LNCaP clone FGC (cell line): ENCODE data around the gene ATL1.
"Not testable (repeated sequence)": the region's sequence is repeated elsewhere in the genome, so short reads cannot be mapped to it uniquely, and the experiment has no call there.

ENCODE experiments used
- DNase-seq: peaks from one replicate; pipeline ENCODE4 v3.0.0-alpha.2; 2011; ENCODE audit warnings: low read depth
- H3K4me3 ChIP-seq: 2 replicates; pipeline ENCODE4 v1.5.1; 2011; ENCODE audit warnings: mild to moderate bottlenecking, low read depth, low read length, control low read depth
- TF ChIP-seq, protein P1 (sequence below): IDR thresholded peaks from 2 replicates; pipeline ENCODE4 v1.5.1; 2012; ENCODE audit warnings: mild to moderate bottlenecking; ENCODE audit not compliant: control insufficient read depth, insufficient read depth; ENCODE audit errors: extremely low read depth

Gene ATL1

DNA sequence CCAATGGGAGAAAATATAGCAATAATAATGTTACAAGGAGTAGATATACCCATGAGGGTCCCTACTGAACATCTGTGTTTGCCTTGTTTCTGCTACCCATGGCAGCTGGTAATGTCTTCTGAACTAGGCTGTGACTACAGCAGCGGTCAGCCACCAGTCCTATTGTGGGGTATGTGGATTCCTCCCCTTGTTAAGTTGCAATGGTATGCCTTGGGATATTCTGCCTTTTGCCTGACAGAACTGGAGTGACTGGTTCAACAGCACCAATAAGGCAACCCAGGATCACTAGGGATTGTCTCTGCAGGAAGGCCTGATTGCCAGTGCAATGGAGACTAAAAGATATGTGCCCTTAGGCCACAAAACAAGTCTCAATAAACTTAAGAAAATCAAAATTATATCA is 9.7 kb upstream of the ATL1 start:
- no peak overlapping the region for H3K4me3 ChIP-seq
- no peak for DNase-seq
- TF ChIP-seq, protein P1, sequence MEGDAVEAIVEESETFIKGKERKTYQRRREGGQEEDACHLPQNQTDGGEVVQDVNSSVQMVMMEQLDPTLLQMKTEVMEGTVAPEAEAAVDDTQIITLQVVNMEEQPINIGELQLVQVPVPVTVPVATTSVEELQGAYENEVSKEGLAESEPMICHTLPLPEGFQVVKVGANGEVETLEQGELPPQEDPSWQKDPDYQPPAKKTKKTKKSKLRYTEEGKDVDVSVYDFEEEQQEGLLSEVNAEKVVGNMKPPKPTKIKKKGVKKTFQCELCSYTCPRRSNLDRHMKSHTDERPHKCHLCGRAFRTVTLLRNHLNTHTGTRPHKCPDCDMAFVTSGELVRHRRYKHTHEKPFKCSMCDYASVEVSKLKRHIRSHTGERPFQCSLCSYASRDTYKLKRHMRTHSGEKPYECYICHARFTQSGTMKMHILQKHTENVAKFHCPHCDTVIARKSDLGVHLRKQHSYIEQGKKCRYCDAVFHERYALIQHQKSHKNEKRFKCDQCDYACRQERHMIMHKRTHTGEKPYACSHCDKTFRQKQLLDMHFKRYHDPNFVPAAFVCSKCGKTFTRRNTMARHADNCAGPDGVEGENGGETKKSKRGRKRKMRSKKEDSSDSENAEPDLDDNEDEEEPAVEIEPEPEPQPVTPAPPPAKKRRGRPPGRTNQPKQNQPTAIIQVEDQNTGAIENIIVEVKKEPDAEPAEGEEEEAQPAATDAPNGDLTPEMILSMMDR = no peak

DNA sequence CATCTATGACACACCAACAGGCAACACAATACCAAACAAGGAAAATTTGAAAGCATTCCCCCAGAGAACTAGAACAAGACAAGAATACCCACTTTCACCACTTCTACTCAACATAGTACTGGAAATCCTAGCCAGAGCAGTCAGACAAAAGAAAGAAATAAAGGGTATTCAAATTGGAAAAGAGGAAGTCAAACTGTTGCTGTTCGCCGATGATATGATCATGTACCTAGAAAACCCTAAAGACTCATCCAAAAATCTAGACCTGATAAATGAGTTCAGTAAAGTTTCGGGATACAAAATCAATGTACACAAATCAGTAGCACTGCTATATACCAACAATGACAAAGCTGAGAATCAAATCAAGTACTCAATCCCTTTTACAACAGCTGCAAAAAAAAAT is 8.1 kb upstream of the ATL1 start:
- H3K4me3 ChIP-seq = no peak overlapping the region
- TF ChIP-seq, protein P1 = no peak
- no peak for DNase-seq

DNA sequence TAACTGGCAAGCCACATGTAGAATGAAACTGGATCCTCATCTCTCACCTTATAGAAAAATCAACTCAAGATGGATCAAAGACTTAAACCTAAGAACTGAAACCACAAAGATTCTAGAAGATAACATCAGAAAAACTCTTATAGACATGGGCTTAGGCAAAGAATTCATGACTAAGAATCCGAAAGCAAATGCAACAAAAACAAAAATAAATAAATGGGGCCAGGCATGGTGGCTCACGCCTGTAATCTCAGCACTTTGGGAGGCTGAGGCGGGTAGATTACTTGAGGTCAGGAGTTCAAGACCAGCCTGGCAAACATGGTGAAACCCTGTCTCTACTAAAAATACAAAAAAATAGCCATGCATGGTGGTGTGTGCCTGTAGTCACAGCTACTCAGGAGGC is 7.1 kb upstream of the ATL1 start:
- not testable (repeated sequence) for DNase-seq, H3K4me3 ChIP-seq

DNA sequence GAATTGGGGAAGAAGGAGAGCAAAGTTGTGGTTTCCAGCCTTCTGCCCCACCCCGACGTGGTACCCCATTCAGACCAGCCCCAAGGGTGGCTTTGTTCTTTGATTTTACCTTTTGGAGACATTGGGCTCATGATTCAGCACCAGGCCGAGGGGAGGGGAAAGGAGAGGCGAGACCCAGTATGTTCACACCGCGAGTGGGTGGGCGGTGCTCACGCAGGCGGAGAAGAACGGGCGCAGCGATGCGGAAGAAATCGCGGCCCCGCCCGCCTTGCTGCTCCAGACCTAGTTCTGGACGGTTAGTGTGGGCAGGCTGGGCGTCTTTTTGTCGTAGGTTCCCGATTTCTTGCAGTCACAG is 963 bp downstream of the ATL1 start:
- peak overlapping the region; percentile 65 for H3K4me3 ChIP-seq
- no peak for DNase-seq
- TF ChIP-seq, protein P1 = no peak

DNA sequence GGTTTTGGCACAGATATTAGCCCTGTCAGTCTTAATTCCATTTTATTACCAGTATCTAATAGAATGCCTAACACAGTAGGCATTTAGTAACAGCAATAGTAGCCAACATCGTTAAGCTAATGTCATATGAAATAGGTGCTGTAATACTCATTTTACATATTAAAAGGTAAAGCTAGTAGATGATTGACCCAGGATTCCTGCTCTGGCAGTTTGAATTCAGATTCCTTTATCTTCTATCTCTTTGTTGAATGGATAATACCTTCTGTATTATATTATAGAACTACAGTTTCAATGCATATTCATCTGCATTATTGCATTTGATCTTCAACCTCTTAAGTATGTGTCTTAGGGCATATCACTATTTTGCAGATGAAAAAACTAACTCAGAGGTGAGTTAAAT is 2.9 kb downstream of the ATL1 start:
- DNase-seq = no peak
- TF ChIP-seq, protein P1 = no peak
- H3K4me3 ChIP-seq = no peak overlapping the region

DNA sequence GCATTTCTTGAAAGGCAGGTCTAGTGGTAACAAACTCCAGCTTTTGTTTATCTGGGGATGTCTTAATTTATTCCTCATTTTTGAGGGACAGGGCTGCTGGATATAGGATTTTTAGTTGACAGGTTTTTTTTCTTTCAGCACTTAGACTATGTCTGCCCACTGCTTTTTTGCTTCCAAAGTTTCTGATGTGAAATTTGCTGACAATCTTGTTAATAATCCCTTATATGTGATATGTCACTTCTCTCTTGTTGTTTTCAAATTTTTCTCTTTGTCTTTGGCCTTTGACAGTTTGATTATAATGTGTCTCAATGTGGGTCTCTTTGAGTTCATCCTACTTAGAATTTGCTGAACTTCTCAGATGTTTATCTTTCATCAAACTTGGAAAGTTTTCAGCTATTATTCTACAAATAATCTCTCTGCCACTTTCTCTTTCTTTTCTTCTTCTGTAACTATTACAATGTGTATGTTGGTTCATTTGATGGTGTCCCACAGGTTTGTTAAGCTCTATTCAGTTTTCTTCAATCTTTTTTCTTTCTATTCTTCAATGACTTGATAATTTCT is 9.8 kb downstream of the ATL1 start:
- DNase-seq = no peak
- no peak overlapping the region for H3K4me3 ChIP-seq
- TF ChIP-seq, protein P1 = no peak

DNA sequence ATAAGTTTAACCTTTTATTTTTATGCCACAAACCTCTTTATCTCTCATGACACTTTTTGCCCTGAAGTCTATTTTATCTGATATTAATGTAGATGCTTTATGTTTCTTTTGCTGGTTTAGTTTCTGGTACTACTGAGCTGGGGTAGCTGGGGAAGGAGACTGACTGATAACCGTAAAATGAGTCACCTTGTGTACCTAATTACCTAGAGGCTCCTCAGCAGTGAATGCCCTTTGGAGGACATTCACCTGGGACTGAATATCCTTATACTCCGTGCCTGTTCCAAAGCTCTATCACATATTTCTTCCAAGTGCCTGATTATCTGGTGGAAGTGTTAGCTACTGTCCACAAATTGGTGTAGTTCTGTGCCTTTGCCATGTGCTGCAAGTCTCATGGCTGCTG is 13.9 kb downstream of the ATL1 start:
- TF ChIP-seq, protein P1 = no peak
- H3K4me3 ChIP-seq = no peak overlapping the region
- DNase-seq = no peak

DNA sequence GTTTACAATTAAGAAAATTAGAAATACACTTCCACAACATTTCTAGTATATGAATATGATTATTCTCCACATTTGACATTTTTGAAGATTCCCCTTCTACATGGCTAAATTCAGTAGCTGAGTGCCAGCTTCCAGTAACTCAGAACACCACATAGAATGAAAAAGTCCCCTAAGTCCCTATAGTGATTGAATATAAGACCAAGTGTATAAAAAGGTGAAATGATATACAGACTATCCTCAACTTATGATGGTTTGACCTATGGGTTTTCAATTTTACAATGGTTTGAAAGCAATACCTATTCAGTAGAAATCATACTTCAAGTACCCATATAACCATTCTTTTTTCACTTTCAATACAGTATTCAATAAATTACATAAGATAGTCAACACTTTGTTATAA is 15.8 kb downstream of the ATL1 start:
- no peak overlapping the region for H3K4me3 ChIP-seq
- DNase-seq = no peak
- TF ChIP-seq, protein P1 = no peak
